ENCODE results near the gene ACER3.

Gene ACER3

DNA sequence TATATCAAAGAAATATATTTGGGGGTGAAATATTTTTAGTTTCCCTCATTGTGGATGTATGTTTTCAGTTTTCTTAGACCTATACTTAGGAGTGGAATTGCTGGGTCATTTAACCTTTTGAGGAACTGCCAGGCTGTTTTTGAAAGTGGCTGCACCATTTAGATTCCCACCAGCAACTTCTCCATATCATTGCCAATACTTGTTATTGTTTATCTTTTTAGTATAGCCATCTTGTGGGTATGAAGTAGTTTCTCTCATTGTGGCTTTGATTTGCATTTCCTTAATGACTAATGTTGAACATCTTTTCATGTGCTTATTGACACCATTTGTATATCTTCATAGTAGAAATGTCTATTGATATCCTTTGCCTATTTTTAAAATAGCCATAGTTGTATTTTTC, 111.3 kb downstream of the ACER3 start:
- Histone ChIP-seq H3K23ac (ENCODE audit: low read length) (no peak overlapping the region), H2AK5ac (ENCODE audit: low read length) (no peak overlapping the region), H3K9ac (ENCODE audit: low read length) (no peak overlapping the region), H4K12ac (ENCODE audit: low read depth, low read length) (no peak overlapping the region), H2AFZ (ENCODE audit: insufficient read depth, low read length, poor library complexity) (no peak overlapping the region), H3K9me3 (ENCODE audit: insufficient read depth, low read depth, low read length) (no peaks in the 10 kb centered on the region), H3K4me3 (ENCODE audit: low read depth, low read length) (no peak overlapping the region), H4K91ac (ENCODE audit: low read depth, low read length) (no peak overlapping the region), H2BK12ac (ENCODE audit: low read length) (no peak overlapping the region), H2BK5ac (ENCODE audit: low read depth, low read length, poor library complexity) (no peak overlapping the region), H3K27me3 (ENCODE audit: insufficient read depth, low read length) (no peaks in the 10 kb centered on the region), H3K79me1 (ENCODE audit: low read length) (no peaks in the 10 kb centered on the region), H3K14ac (ENCODE audit: low read length) (no peak overlapping the region), H3K79me2 (ENCODE audit: control insufficient read depth, insufficient read depth, low read length, poor library complexity) (no peaks in the 10 kb centered on the region), H3K4ac (ENCODE audit: low read depth, low read length) (no peak overlapping the region), H3K4me1 (ENCODE audit: control insufficient read depth in 1 of 2, insufficient read depth in 2 of 2, low read length in 2 of 2) (no peaks in the 10 kb centered on the region), H2BK120ac (ENCODE audit: insufficient read depth, low read length, poor library complexity) (no peak overlapping the region), H3K18ac (ENCODE audit: low read length) (no peak overlapping the region), H3K4me2 (ENCODE audit: low read length) (no peak overlapping the region), H3K36me3 (ENCODE audit: control insufficient read depth in 1 of 2, insufficient read depth in 2 of 2, low read length in 2 of 2) (no peaks in the 10 kb centered on the region), H3K27ac (ENCODE audit: low read depth, low read length) (no peak overlapping the region), H4K8ac (ENCODE audit: low read depth, low read length) (no peak overlapping the region)
- DNase-seq = no peak

DNA sequence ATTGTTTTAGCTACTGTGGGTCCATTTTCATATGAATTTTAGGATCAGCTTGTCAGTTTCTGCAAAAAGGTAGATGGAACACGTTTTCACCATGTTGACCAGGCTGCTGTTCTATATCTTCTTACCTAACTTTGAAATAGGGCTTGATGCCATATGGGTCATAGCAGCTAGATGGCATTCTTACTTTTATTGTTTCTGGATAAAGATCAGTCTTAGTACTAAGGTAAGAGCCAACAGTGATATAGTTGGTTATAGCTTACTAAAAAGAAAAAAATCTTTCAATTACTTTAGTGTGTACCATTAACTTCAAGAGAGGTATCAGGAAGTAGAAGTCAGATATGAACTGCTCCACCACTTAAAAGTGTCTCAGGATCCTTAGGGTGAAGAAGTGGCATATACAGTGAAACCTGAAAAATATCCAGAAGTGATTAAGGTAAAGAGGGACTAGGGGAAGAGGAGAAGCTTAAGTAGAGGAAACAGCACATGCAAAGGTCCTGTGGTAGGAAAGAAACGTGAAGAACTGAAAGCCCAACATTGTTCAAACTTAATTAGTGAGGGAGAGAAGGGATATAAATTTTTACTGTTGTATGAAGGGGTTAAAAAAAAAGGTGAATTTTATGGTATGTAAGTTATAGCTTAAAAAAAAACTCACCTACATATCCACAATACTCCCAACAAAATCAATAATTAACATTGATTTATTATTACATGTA, 113.6 kb downstream of the ACER3 start:
- H2BK12ac ChIP-seq (ENCODE audit: low read length) = no peak overlapping the region
- no CpG with 5 or more reads among the region's 2 CpGs for WGBS (ENCODE audit: extremely low coverage, insufficient coverage, insufficient read length)
- H3K27ac ChIP-seq (ENCODE audit: low read depth, low read length) = no peak overlapping the region
- no peak overlapping the region for H2AK5ac ChIP-seq (ENCODE audit: low read length)
- H3K4me3 ChIP-seq (ENCODE audit: low read depth, low read length) = no peak overlapping the region
- H3K79me1 ChIP-seq (ENCODE audit: low read length) = no peaks in the 10 kb centered on the region
- H4K8ac ChIP-seq (ENCODE audit: low read depth, low read length) = no peak overlapping the region
- H3K27me3 ChIP-seq (ENCODE audit: insufficient read depth, low read length) = no peaks in the 10 kb centered on the region
- H3K79me2 ChIP-seq (ENCODE audit: control insufficient read depth, insufficient read depth, low read length, poor library complexity) = no peaks in the 10 kb centered on the region
- no peak overlapping the region for H4K12ac ChIP-seq (ENCODE audit: low read depth, low read length)
- no peak overlapping the region for H3K4me2 ChIP-seq (ENCODE audit: low read length)
- no peak overlapping the region for H2AFZ ChIP-seq (ENCODE audit: insufficient read depth, low read length, poor library complexity)
- no peak overlapping the region for H3K4ac ChIP-seq (ENCODE audit: low read depth, low read length)
- H2BK120ac ChIP-seq (ENCODE audit: insufficient read depth, low read length, poor library complexity) = no peak overlapping the region
- no peaks in the 10 kb centered on the region for H3K4me1 ChIP-seq (ENCODE audit: control insufficient read depth in 1 of 2, insufficient read depth in 2 of 2, low read length in 2 of 2)
- H4K91ac ChIP-seq (ENCODE audit: low read depth, low read length) = no peak overlapping the region
- no peak for DNase-seq
- H3K9me3 ChIP-seq (ENCODE audit: insufficient read depth, low read depth, low read length) = no peaks in the 10 kb centered on the region
- no peak overlapping the region for H3K9ac ChIP-seq (ENCODE audit: low read length)
- H3K36me3 ChIP-seq (ENCODE audit: control insufficient read depth in 1 of 2, insufficient read depth in 2 of 2, low read length in 2 of 2) = no peaks in the 10 kb centered on the region
- no peak overlapping the region for H3K18ac ChIP-seq (ENCODE audit: low read length)
- H2BK5ac ChIP-seq (ENCODE audit: low read depth, low read length, poor library complexity) = no peak overlapping the region
- no peak overlapping the region for H3K23ac ChIP-seq (ENCODE audit: low read length)
- H3K14ac ChIP-seq (ENCODE audit: low read length) = no peak overlapping the region

DNA sequence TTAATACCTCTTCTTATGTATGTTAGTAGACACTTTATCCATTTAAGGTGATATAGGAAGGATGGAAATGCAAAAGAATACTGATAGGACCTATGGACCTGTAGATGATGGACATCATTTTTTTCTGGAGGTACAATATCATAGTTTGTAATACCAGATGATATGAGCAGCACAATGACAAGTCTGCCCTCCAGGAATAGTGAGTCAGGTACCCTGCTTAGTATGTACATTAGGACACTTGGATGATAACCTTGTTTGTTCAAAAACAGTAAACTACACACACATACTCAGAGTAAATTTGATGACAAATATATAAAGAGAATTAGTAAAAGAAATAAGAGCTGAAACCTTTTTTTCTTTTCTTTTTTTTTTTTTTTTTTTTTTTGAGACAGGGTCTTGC, 114.8 kb downstream of the ACER3 start:
- no peaks in the 10 kb centered on the region for H3K36me3 ChIP-seq (ENCODE audit: control insufficient read depth in 1 of 2, insufficient read depth in 2 of 2, low read length in 2 of 2)
- no peak overlapping the region for H2BK12ac ChIP-seq (ENCODE audit: low read length)
- no peak overlapping the region for H3K9ac ChIP-seq (ENCODE audit: low read length)
- H3K4me2 ChIP-seq (ENCODE audit: low read length) = no peak overlapping the region
- H4K8ac ChIP-seq (ENCODE audit: low read depth, low read length) = no peak overlapping the region
- no peak overlapping the region for H2BK120ac ChIP-seq (ENCODE audit: insufficient read depth, low read length, poor library complexity)
- H3K4ac ChIP-seq (ENCODE audit: low read depth, low read length) = no peak overlapping the region
- H2BK5ac ChIP-seq (ENCODE audit: low read depth, low read length, poor library complexity) = no peak overlapping the region
- H3K23ac ChIP-seq (ENCODE audit: low read length) = no peak overlapping the region
- H3K14ac ChIP-seq (ENCODE audit: low read length) = no peak overlapping the region
- peak in 1 of 2 donors; percentile 9 for DNase-seq
- no peak overlapping the region for H3K18ac ChIP-seq (ENCODE audit: low read length)
- H3K79me2 ChIP-seq (ENCODE audit: control insufficient read depth, insufficient read depth, low read length, poor library complexity) = no peaks in the 10 kb centered on the region
- no peaks in the 10 kb centered on the region for H3K27me3 ChIP-seq (ENCODE audit: insufficient read depth, low read length)
- H4K12ac ChIP-seq (ENCODE audit: low read depth, low read length) = no peak overlapping the region
- H3K27ac ChIP-seq (ENCODE audit: low read depth, low read length) = no peak overlapping the region
- no peaks in the 10 kb centered on the region for H3K79me1 ChIP-seq (ENCODE audit: low read length)
- H2AK5ac ChIP-seq (ENCODE audit: low read length) = no peak overlapping the region
- no peaks in the 10 kb centered on the region for H3K4me1 ChIP-seq (ENCODE audit: control insufficient read depth in 1 of 2, insufficient read depth in 2 of 2, low read length in 2 of 2)
- H3K4me3 ChIP-seq (ENCODE audit: low read depth, low read length) = no peak overlapping the region
- no peaks in the 10 kb centered on the region for H3K9me3 ChIP-seq (ENCODE audit: insufficient read depth, low read depth, low read length)
- H4K91ac ChIP-seq (ENCODE audit: low read depth, low read length) = no peak overlapping the region
- H2AFZ ChIP-seq (ENCODE audit: insufficient read depth, low read length, poor library complexity) = no peak overlapping the region

DNA sequence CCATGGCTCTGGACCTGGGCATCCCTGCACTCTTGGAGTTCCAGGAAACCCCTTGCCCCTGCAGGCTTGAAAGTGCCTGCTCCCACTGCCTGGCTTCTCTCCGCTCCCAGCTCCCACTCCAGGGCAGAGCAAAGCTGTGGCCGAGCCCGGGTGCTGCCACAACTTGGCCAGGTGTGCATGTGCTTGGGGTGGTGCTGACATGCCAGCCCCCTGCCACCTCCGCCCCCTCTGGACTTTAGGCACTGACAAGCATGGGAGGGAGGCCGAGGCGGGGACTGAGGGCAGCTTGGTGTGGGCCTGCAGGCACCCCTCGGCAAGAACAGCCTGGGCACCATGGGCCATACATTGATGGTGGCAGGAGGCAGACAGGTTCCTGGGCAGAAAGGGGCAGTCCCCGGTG, 117.1 kb downstream of the ACER3 start:
- Histone ChIP-seq H3K14ac (ENCODE audit: low read length) (no peak overlapping the region), H3K4me2 (ENCODE audit: low read length) (no peak overlapping the region), H2BK12ac (ENCODE audit: low read length) (no peak overlapping the region), H4K12ac (ENCODE audit: low read depth, low read length) (no peak overlapping the region), H2BK120ac (ENCODE audit: insufficient read depth, low read length, poor library complexity) (no peak overlapping the region), H3K27ac (ENCODE audit: low read depth, low read length) (no peak overlapping the region), H3K79me2 (ENCODE audit: control insufficient read depth, insufficient read depth, low read length, poor library complexity) (no peaks in the 10 kb centered on the region), H2BK5ac (ENCODE audit: low read depth, low read length, poor library complexity) (no peak overlapping the region), H4K8ac (ENCODE audit: low read depth, low read length) (no peak overlapping the region), H3K23ac (ENCODE audit: low read length) (no peak overlapping the region), H3K4me3 (ENCODE audit: low read depth, low read length) (no peak overlapping the region), H3K9ac (ENCODE audit: low read length) (no peak overlapping the region), H2AK5ac (ENCODE audit: low read length) (no peak overlapping the region), H3K18ac (ENCODE audit: low read length) (peak overlapping the region; percentile 43), H3K36me3 (ENCODE audit: control insufficient read depth in 1 of 2, insufficient read depth in 2 of 2, low read length in 2 of 2) (no peaks in the 10 kb centered on the region), H4K91ac (ENCODE audit: low read depth, low read length) (no peak overlapping the region), H3K4me1 (ENCODE audit: control insufficient read depth in 1 of 2, insufficient read depth in 2 of 2, low read length in 2 of 2) (no peaks in the 10 kb centered on the region), H2AFZ (ENCODE audit: insufficient read depth, low read length, poor library complexity) (no peak overlapping the region), H3K27me3 (ENCODE audit: insufficient read depth, low read length) (no peaks in the 10 kb centered on the region), H3K9me3 (ENCODE audit: insufficient read depth, low read depth, low read length) (no peaks in the 10 kb centered on the region), H3K79me1 (ENCODE audit: low read length) (no peaks in the 10 kb centered on the region), H3K4ac (ENCODE audit: low read depth, low read length) (no peak overlapping the region)
- no peak for DNase-seq
- WGBS (ENCODE audit: extremely low coverage, insufficient coverage, insufficient read length) = no CpG with 5 or more reads among the region's 8 CpGs

All from trophoblast cell (in vitro differentiated cells and primary cell).